GM10248 (cell line): ENCODE data around the gene OR52I1.

Experiments
- CTCF ChIA-PET: fragments of 300-600 bp; sonication (Branson Sonifier 250); formaldehyde crosslinking; extraction: SDS; loops from one replicate; lab custom pipeline; 2021; ENCODE audit warnings: antibody characterized with exemption; lab: Yijun Ruan, JAX
- POLR2A ChIA-PET: fragments of 350-650 bp; sonication (Branson Sonifier 250); formaldehyde crosslinking; extraction: SDS; loops from one replicate; lab custom pipeline; 2020; ENCODE audit warnings: antibody characterized with exemption; lab: Yijun Ruan, JAX
- DNase-seq: peaks from one replicate; pipeline ENCODE4 v3.0.0; 2012; ENCODE audit errors: extremely low spot score
- TF ChIP-seq, protein P1 (sequence below): IDR thresholded peaks from 2 replicates; pipeline ENCODE4 v1.5.1; 2012; ENCODE audit warnings: mild to moderate bottlenecking, low read depth; ENCODE audit errors: extremely low read depth, missing control alignments, control extremely low read depth

The OR52I1 gene

DNA sequence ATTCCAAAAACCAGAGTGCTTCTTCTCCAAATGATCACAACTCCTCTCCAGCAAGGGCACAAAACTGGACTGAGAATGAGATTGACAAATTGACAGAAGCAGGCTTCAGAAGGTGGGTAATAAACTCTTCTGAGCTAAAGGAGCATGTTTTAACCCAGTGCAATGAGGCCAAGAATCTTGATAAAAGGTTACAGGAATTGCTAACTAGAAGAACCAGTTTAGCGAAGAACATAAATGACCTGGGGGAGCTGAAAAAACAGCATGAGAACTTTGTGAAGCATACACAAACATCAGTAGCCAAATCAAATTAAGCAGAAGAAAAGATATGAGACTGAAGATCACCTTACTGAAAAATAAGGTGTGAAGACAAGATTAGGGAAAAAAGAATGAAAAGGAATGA lies 33.4 kb upstream of the OR52I1 start:
- POLR2A ChIA-PET: no interaction called here
- TF ChIP-seq, protein P1, sequence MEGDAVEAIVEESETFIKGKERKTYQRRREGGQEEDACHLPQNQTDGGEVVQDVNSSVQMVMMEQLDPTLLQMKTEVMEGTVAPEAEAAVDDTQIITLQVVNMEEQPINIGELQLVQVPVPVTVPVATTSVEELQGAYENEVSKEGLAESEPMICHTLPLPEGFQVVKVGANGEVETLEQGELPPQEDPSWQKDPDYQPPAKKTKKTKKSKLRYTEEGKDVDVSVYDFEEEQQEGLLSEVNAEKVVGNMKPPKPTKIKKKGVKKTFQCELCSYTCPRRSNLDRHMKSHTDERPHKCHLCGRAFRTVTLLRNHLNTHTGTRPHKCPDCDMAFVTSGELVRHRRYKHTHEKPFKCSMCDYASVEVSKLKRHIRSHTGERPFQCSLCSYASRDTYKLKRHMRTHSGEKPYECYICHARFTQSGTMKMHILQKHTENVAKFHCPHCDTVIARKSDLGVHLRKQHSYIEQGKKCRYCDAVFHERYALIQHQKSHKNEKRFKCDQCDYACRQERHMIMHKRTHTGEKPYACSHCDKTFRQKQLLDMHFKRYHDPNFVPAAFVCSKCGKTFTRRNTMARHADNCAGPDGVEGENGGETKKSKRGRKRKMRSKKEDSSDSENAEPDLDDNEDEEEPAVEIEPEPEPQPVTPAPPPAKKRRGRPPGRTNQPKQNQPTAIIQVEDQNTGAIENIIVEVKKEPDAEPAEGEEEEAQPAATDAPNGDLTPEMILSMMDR: no peak
- CTCF ChIA-PET: interaction anchor here (1.3 to 1.4 kb wide), 2 partner anchors 17 to 21 kb away, joined by 3 to 4 read pairs; no protein-coding TSS in a partner anchor
- no peak for DNase-seq

DNA sequence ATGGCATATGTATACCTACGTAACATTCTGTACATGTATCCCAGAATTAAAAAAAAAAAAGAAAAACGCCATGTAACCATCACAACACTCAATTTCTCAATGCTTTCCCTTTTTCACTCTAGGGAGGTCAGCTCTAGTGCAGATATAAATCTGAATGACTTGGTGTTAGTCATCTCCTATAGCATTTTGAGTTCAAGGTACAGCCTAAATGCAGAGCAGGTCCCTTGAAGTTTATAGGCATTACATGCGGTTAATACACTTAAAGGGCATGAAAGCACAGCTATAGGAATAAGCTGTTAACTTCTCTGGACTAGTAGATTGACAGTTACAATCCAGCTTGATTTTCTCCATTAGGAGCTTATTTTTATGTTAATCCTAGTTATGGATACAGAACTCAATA lies 28.5 kb upstream of the OR52I1 start:
- no peak for DNase-seq
- TF ChIP-seq, protein P1: no peak
- CTCF ChIA-PET: no interaction called here
- POLR2A ChIA-PET: no interaction called here

DNA sequence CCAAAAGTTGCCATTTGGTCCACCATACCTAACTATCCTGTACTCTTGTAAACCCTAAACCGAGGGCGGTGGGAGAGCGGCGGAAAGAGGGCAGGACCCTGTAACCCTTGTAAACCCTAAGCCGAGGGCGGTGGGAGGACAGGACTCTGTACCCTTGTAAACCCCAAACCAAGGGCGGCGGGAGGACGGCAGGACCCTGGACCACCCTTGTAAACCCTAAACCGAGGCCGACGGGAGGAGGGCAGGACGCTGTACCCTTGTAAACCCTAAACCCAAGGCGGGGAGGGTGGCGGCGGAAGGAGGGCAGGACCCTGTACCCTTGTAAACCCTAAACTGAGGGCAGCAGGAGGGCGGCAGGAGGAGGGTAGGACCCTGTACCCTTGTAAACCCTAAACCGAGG lies 24.8 kb upstream of the OR52I1 start:
- TF ChIP-seq, protein P1: no peak
- CTCF ChIA-PET: no interaction called here
- POLR2A ChIA-PET: no interaction called here
- no peak for DNase-seq

DNA sequence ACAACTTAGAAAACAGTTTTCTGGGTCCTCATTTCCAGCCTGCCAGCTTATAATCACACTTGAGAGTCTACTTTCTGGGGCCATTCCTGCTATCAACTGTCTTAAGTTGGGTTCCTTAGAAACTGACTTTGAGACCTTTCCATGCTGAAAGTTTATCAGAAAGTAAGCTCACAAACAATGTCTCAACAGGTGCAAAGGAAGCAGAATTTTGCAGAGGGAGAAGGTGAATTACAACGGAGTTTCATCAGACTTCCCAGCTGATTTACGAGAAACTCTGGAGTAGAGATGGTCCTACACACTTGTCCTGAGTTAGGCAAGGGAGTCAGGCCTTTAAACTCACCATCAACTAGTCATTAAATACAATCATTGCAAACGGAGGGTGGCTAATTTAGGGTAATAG lies 17.0 kb upstream of the OR52I1 start:
- TF ChIP-seq, protein P1: no peak
- no peak for DNase-seq
- ChIA-PET CTCF (interaction anchor here (1.2 to 1.4 kb wide), 4 partner anchors 10 to 38 kb away, joined by 3 to 4 read pairs (median 4); no protein-coding TSS in a partner anchor), POLR2A (no interaction called here)

DNA sequence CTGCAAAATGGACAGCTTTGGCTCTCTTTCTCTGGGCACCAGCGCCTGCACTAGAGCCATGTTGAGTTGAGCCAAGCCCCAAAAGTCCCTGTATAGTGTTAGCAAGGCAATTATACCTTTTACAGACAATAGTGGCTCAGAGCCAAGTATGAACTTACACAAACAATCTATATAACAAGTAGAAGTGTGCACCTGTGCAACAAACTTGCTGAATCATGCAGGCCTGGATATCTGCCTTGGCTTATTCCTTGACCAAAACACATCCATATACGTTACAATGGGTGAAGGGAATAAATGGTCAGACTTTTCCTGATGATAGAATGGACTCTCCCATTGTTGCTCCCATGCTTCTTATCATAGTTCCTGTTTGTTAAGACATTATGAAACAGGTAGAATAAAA lies 16.1 kb upstream of the OR52I1 start:
- CTCF ChIA-PET: interaction anchor here (1.1 to 1.4 kb wide), 5 partner anchors 11 to 39 kb away, joined by 3 to 4 read pairs (median 4); no protein-coding TSS in a partner anchor
- TF ChIP-seq, protein P1: no peak
- POLR2A ChIA-PET: no interaction called here
- DNase-seq: no peak

DNA sequence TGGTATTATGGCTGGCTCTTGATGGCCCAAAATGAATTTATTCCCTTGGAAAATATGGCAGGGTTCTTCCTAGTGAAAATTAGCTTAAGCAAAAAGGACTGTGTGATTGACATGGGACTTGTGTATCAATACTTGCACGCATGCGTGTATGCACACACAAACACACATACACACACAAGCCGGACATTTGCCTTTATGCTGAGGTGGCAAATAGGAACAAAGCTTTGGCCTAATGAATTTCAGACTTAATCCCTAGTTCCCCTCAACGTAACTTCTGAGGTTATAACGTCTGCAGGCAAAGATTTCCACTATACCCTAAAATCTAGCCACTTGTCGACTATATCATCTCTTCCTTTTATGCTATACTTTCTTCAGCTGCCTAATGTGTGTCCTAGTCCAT lies 15.2 kb upstream of the OR52I1 start:
- no peak for DNase-seq
- CTCF ChIA-PET: interaction anchor here (1.1 kb wide), 1 partner anchor 12 kb away, joined by 3 read pairs; no protein-coding TSS in a partner anchor
- TF ChIP-seq, protein P1: no peak
- POLR2A ChIA-PET: no interaction called here

DNA sequence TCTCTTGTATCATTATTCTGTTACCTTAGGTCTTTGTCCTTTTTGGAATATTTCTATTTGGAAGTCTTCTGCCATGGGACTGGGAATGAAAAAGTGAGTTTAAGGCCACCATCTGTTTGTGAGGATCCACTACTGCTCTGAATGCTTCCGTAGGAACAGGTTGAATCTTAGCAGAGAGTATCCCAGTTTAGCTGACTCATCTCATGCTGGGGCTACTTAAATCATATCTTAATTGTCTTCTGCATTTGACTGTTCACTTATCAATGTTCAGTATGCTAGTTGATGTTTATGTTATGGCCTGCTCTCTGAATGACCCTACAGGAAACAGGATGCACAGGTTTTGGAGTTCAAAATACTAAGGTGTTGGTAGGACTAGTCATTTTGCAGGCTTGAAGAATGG lies 13.7 kb upstream of the OR52I1 start:
- ChIA-PET CTCF (no interaction called here), POLR2A (no interaction called here)
- no peak for DNase-seq
- TF ChIP-seq, protein P1: no peak
